ENCODE measurements around the gene CEP162.
"Not testable (repeated sequence)": the region's sequence is repeated elsewhere in the genome, so short reads cannot be mapped to it uniquely, and the experiment has no call there.

Gene CEP162

GRCh38 chr6:84086545-84087429 lies 140.7 kb downstream of the CEP162 start:
- Histone ChIP-seq H3K36me3 (ENCODE audit: low read depth) (no peaks in the 10 kb centered on the region), H3K4me3 (ENCODE audit: severe bottlenecking) (no peak overlapping the region), H3K4me1 (ENCODE audit: insufficient read depth, poor library complexity, severe bottlenecking) (peaks cover 9% of the 10 kb centered on the region), H3K27ac (ENCODE audit: poor library complexity, severe bottlenecking) (no peak overlapping the region), H3K27me3 (ENCODE audit: insufficient read depth, poor library complexity, severe bottlenecking) (no peaks in the 10 kb centered on the region), H3K9me3 (ENCODE audit: severe bottlenecking) (no peaks in the 10 kb centered on the region)
- ATAC-seq (ENCODE audit: low read depth) (no peak), DNase-seq (ENCODE audit: low spot score) (no peak)
- no peak for TF ChIP-seq CTCF (IDR thresholded peaks at IDR 0.05; ENCODE audit: poor library complexity, severe bottlenecking)

GRCh38 chr6:84086056-84086455 lies 141.4 kb downstream of the CEP162 start:
- H3K36me3 ChIP-seq (ENCODE audit: low read depth) = no peaks in the 10 kb centered on the region
- no peak for DNase-seq (ENCODE audit: low spot score)
- peaks cover 9% of the 10 kb centered on the region for H3K4me1 ChIP-seq (ENCODE audit: insufficient read depth, poor library complexity, severe bottlenecking)
- no peak overlapping the region for H3K4me3 ChIP-seq (ENCODE audit: severe bottlenecking)
- no peaks in the 10 kb centered on the region for H3K27me3 ChIP-seq (ENCODE audit: insufficient read depth, poor library complexity, severe bottlenecking)
- H3K27ac ChIP-seq (ENCODE audit: poor library complexity, severe bottlenecking) = no peak overlapping the region
- no peak for ATAC-seq (ENCODE audit: low read depth)
- no peaks in the 10 kb centered on the region for H3K9me3 ChIP-seq (ENCODE audit: severe bottlenecking)
- no peak for TF ChIP-seq CTCF (IDR thresholded peaks at IDR 0.05; ENCODE audit: poor library complexity, severe bottlenecking)

- not testable (repeated sequence) for DNase-seq (ENCODE audit: low spot score); H3K4me3 ChIP-seq (ENCODE audit: severe bottlenecking); H3K27ac ChIP-seq (ENCODE audit: poor library complexity, severe bottlenecking); H3K4me1 ChIP-seq (ENCODE audit: insufficient read depth, poor library complexity, severe bottlenecking); H3K36me3 ChIP-seq (ENCODE audit: low read depth); H3K9me3 ChIP-seq (ENCODE audit: severe bottlenecking); ATAC-seq (ENCODE audit: low read depth); H3K27me3 ChIP-seq (ENCODE audit: insufficient read depth, poor library complexity, severe bottlenecking)
Observed at GRCh38 chr6:84084705-84085104, 142.7 kb downstream of the CEP162 start.

- no peaks in the 10 kb centered on the region for H3K9me3 ChIP-seq (ENCODE audit: severe bottlenecking)
- no peaks in the 10 kb centered on the region for H3K36me3 ChIP-seq (ENCODE audit: low read depth)
- no peak for TF ChIP-seq CTCF (IDR thresholded peaks at IDR 0.05; ENCODE audit: poor library complexity, severe bottlenecking)
- H3K4me1 ChIP-seq (ENCODE audit: insufficient read depth, poor library complexity, severe bottlenecking) = peaks cover 9% of the 10 kb centered on the region
- H3K27ac ChIP-seq (ENCODE audit: poor library complexity, severe bottlenecking) = no peak overlapping the region
- no peak for DNase-seq (ENCODE audit: low spot score)
- peak; percentile 29; the same call in 1 of the 3 replicates for ATAC-seq (ENCODE audit: low read depth)
- no peaks in the 10 kb centered on the region for H3K27me3 ChIP-seq (ENCODE audit: insufficient read depth, poor library complexity, severe bottlenecking)
- no peak overlapping the region for H3K4me3 ChIP-seq (ENCODE audit: severe bottlenecking)
Observed at GRCh38 chr6:84082689-84083265, 144.7 kb downstream of the CEP162 start.

GRCh38 chr6:84081222-84081621 lies 146.2 kb downstream of the CEP162 start:
- no peak for DNase-seq (ENCODE audit: low spot score)
- Histone ChIP-seq H3K9me3 (ENCODE audit: severe bottlenecking) (no peaks in the 10 kb centered on the region), H3K4me3 (ENCODE audit: severe bottlenecking) (no peak overlapping the region), H3K27me3 (ENCODE audit: insufficient read depth, poor library complexity, severe bottlenecking) (no peaks in the 10 kb centered on the region), H3K27ac (ENCODE audit: poor library complexity, severe bottlenecking) (no peak overlapping the region), H3K4me1 (ENCODE audit: insufficient read depth, poor library complexity, severe bottlenecking) (peaks cover 9% of the 10 kb centered on the region), H3K36me3 (ENCODE audit: low read depth) (no peaks in the 10 kb centered on the region)
- TF ChIP-seq CTCF (IDR thresholded peaks at IDR 0.05; ENCODE audit: poor library complexity, severe bottlenecking) = no peak
- no peak for ATAC-seq (ENCODE audit: low read depth)

Measured in RWPE2 (cell line).